ENCODE measurements around the gene FKBP9.
A peak's percentile ranks its signal among the peaks of the same experiment; 100 is the strongest.
"Not testable (repeated sequence)": the region's sequence is repeated elsewhere in the genome, so short reads cannot be mapped to it uniquely, and the experiment has no call there.

FKBP9 gene

GRCh38 chr7:32952876-32953275, 4.4 kb upstream of the FKBP9 start:
- DNase-seq = no peak

DNA sequence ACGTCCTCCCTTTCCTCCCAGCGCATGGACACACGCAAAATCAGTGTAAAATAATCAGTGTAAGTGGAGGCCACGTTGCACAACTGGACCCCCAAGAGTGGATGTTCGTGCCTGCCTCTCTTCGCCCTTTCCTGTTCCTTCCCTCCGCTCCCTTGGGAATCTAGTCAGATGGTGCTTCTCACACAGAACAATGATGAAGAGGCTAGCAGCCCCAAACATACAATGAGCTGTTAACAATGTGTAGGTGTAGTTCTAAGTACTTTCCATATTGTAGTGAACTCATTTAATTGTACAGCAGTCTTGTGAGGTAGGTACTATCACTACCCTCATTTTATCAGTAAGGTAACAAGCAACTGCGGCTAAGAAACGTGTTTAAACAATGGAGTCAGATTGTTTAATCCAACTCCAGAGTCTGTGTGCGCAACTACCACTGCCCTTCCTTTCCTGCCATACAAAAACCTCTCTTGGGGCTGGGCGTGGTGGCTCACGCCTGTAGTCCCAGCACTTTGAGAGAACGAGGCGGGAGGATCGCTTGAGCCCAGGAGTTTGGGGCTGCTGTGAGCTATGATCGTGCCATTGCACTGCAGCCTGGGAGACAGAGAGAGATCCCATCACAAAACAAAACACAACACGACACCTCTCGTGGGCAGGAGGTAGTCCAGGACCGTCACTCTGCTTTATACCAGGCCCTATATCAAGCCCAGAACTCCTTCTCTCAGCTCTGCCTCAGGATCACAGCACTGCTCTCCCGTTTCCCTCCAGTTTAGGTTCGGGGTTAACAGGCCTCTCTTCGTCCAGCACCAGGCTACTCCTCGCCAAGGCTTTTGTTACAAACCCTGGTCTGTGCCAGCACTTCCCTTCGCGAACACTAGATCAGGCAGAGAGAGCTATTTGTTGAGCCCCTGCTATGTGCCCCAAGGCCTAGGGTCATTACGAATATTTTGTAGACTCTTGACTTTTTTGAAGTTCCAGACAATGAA, 1.1 kb downstream of the FKBP9 start:
- DNase-seq = no peak

DNA sequence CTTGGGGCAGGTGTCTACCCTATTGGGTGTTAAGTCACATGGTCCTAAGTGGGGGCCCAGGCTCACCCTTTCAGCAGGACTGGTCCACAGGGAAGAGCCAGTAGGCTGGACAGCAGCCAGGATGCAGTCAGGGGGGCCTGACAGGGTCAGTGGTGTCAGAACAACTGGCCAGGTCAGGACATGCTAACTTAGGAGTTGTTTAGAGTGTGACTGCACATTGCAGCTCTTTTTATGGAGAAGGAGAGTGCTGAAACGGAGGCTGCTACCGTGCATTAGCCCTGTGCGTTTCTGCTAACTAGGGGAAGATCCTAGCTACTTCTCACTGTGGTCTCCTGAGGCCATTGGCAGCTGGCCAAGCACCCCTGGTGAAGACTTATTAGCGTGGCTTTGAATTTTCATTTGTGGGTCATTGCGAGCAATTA, 6.7 kb downstream of the FKBP9 start:
- DNase-seq = not testable (repeated sequence)

- DNase-seq = not testable (repeated sequence)
Measured at GRCh38 chr7:32964461-32965159, 7.4 kb downstream of the FKBP9 start.

DNA sequence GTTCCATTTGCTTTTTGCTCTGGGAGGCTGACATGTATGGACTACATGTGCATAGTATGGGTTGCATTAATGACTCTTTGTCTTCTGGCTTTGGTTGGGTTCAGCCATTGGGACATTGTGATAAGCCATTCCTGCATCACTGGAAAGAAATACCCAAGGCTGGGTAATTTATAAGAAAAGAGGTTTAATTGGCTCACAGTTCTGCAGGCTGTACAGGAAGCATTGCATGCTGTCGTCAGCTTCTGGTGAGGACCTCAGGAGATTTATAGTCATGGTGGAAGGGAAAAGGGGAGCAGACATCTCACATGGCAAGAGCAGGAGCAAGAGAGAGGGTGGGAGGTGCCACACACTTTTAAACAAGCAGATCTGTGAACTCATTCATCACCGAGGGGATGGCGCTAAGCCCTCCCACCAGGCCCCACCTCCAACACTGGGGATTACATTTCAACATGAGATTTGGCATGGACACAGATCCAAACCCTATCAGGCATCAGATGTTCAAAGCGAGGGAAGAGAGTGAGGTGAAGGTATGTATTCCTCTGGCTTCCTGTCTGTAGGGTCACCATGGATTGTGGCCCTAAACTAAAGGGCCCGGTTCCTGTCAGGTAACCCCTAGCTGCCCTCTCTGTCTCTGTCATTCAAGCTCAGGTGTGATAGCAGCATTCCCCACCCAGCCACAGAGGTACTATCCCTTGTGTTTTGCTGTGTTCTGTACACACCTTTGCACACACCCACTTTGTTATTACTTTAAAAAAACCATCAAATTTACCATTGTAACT, 9.4 kb downstream of the FKBP9 start:
- not testable (repeated sequence) for DNase-seq

DNA sequence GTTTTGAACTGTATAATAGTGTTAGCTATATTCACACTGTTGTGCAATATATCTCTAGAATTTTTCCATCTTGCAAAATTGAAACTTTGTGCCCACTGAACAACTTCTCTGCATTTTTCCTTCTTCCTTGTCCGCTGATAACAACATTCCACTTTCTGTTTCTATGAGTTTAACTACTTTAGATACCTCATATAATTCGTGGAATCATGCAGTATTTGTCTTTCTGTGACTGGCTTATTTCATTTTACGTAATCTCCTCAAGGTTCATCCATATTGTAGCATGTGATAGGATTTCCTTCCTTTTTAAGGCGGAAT, 10.0 kb downstream of the FKBP9 start:
- peak in 1 of 2 donors; percentile 3 for DNase-seq

DNA sequence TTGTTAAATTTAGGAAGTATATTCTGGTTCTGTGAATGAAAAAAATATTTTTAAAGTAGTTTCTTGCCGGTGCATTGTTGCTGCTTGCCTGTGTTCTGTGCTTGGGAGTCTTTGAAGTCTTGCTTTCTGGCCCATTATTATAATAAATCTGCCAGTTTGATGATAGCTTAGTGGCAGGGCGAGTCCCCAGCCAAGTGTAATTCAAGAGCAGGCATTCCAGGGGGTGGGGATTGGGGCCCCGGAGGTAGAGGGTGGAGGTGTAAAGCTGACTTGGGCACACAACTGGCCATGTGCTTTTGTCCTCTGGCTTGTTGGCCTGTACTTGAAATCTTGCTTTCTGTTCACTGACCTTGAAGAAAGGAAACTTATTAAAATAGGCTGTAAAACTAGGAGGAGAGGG, 14.7 kb downstream of the FKBP9 start:
- DNase-seq = not testable (repeated sequence)

GRCh38 chr7:32977159-32977558, 19.9 kb downstream of the FKBP9 start:
- DNase-seq = peak in 1 of 2 donors; percentile 50

- not testable (repeated sequence) for DNase-seq
Measured at GRCh38 chr7:32979246-32979645, 22.0 kb downstream of the FKBP9 start.

DNA sequence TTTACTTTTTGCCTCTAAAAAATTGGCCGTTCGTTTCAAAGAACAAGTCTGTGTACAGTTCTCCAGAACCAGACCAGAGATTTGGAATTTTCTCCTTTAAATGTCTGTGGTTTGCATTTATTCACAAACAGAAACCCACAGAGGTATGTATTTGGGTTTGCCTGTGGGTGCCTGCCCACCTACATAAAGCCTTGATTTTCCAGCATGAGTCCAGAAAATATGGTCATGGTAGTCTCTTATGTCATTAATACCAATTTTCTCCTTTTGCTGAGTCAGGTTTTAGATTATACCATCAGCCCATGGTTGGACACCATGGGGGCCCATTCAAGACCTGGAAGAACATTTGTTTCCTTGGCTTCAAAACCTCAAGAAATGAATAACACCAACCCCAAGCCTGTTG, 22.7 kb downstream of the FKBP9 start:
- DNase-seq = not testable (repeated sequence)

DNA sequence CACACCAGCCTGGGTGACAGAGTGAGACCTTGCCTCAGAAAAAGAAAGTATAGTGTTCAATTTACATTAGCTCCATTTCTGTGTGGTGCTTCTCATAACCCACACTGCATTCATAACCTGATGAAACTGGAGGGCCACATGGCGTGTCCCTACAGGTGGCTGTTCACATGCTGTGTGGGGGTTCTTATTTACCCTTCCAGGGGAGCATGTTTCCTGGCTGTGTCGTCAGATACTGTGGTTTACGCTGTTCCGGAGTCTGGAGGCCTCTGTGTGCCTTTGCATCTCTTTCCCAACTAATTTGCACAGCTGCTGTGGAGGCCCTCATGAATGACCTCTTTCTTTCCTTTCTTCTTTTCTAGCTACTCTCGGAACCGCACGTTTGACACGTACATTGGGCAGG, 30.9 kb downstream of the FKBP9 start:
- not testable (repeated sequence) for DNase-seq

GRCh38 chr7:32991068-32991585, 33.9 kb downstream of the FKBP9 start:
- DNase-seq = not testable (repeated sequence)

DNA sequence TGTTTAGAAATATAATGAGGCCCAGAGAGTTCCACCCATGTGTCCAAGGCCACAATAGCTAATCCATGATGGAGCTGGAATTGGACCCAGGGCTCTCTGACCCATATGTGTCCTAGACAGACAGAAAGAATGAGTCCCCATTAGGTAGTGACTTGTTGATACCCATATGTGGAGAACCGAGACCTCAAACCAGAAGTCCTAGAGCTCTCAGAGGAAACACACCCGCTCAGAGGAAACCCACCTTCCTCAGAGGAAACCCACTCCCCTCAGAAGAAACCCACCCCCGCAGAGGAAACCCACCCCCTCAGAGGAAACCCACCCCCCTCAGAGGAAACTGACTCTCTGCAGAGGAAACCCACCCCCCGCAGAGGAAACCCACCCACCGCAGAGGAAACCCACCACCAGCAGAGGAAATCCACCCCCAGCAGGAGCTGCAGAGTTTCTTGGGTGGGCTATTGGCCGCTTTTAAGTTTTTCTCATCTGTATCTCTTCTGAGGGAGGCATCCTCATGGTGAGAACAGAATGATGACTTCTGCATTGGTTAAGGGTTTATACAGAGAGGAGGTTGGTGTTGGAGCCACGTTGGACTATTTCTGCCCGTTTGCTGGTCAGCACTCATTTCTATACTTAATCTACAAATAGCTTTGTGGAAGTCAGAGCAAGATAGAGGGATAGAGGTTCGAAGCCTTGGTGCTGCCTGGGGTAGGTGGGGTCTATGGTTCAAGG, 34.9 kb downstream of the FKBP9 start:
- not testable (repeated sequence) for DNase-seq

GRCh38 chr7:32992750-32993149, 35.5 kb downstream of the FKBP9 start:
- not testable (repeated sequence) for DNase-seq

GRCh38 chr7:32997956-32998355, 40.7 kb downstream of the FKBP9 start:
- not testable (repeated sequence) for DNase-seq

DNA sequence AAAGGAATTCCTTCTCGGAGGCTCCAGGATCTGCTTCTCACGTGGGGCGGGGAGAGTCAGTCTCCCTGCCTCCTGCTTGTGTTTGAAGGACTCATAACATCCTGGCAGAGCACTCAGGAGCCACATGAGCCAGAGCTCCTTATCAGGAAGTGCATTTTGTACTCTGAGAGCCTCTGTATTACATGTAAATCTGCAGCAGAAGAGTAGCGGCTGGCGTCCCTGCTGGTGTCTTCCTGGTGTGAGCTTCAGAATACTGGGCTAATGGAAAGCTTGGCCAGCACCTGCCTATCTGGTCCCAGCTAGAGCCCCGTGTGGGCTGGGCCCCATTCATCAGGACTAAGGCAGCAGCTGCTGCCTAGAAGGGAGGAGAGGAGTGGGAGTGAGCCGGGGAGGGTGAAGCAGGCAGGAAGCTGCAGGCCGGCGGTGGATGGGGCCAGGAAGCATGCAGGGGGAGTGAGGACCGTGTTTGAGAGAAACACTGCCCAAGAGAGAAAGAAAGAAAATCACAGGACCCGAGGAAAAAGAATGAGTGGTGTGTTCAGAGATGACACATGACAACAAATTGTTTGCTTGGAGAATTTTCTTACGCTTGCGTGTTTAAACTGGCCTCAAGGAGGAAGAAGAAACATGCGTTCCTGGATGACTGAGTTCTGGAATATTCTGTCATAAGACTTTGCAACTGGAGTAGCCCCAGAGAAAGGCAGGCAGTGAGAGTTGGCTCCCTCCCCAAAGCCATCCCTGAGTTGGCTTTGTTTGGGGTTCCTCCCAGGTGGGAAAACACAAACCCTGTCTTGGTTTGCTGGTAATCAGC, 41.3 kb downstream of the FKBP9 start:
- not testable (repeated sequence) for DNase-seq

DNA sequence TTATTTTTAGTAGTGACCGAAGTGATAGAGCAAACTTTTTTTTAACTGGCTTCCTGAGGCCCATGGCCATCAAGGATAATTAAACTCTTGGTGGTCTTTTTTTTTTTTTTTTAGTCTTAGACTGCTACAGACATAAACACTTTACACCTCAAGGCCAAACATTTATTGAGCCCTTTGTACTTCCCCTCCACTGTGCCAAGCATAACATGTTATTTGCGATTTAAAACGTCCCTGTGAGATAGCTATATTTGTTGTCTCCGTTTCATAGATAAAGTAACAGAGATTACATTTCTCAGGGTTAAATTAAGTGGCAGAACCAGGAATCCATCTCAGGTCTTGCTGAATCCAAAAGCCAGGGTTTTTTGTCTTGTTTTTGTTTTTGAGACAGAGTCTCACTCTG, 42.1 kb downstream of the FKBP9 start:
- not testable (repeated sequence) for DNase-seq

DNA sequence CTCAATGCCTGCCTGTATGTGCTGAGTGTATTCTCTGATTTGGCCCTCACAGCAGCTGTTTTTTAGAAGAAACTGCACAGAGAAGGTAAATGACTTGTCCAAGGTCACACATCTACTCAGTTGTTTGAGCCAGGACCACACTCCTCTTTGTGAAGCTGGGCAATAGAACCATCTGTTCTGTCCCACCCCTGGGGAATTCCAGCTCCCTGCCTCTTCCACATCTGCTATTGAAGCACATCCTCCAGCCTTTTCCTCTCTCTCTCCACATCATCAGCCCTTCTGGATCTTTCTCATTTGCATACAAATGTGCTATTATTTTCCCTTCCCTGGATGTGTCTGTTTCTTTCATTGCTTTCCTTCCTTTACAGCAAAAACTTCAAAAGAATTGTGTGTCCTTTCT, 45.9 kb downstream of the FKBP9 start:
- not testable (repeated sequence) for DNase-seq

- DNase-seq = not testable (repeated sequence)
Measured at GRCh38 chr7:33004104-33004616, 46.9 kb downstream of the FKBP9 start.

- DNase-seq = not testable (repeated sequence)
Measured at GRCh38 chr7:33005193-33005592, 48.0 kb downstream of the FKBP9 start.

- not testable (repeated sequence) for DNase-seq
Measured at GRCh38 chr7:33005690-33006089, 48.5 kb downstream of the FKBP9 start.

All from inflammatory macrophage (primary cell).